Activated B cell treated with CpG ODN at 0.5 μM for 24 hours (primary cell): Measurements from ENCODE around the gene NCR2. TPM values are rescaled to one million over a fixed set of nuclear protein-coding genes. Genes with fewer than 3 reads are reported as not detected.

Experiments used
- ATAC-seq: fragments of 200-7000 bp; cut with Tn5 transposase; one replicate; pipeline ENCODE4 v1.10.0; 2021; ENCODE audit warnings: low read depth, mild to moderate bottlenecking, moderate library complexity
- CTCF ChIA-PET: fragments of 350-600 bp; sonication (Branson Sonifier 250); formaldehyde crosslinking; loops from one replicate; lab custom pipeline; 2021; ENCODE audit warnings: antibody characterized with exemption; lab: Charles Lee
- POLR2A ChIA-PET: fragments of 350-600 bp; sonication (Branson Sonifier 250); formaldehyde crosslinking; loops from one replicate; lab custom pipeline; 2021; ENCODE audit warnings: antibody characterized with exemption; lab: Charles Lee
- DNase-seq: peaks from one replicate; pipeline ENCODE4 v3.0.0; 2022
- H3K27ac Mint-ChIP-seq: one replicate; pipeline ENCODE4 v1.8.0; 2020; ENCODE audit warnings: mixed read lengths
- H3K27me3 Mint-ChIP-seq: one replicate; pipeline ENCODE4 v1.8.0; 2021; ENCODE audit warnings: mixed read lengths
- H3K36me3 Mint-ChIP-seq: one replicate; pipeline ENCODE4 v1.8.0; 2021; ENCODE audit warnings: low read depth, mixed read lengths
- H3K4me1 Mint-ChIP-seq: one replicate; pipeline ENCODE4 v1.8.0; 2021; ENCODE audit warnings: mixed read lengths
- H3K4me3 Mint-ChIP-seq: one replicate; pipeline ENCODE4 v1.8.0; 2020; ENCODE audit warnings: mild to moderate bottlenecking, mixed read lengths
- H3K9me3 Mint-ChIP-seq: one replicate; pipeline ENCODE4 v1.8.0; 2020; ENCODE audit warnings: mixed read lengths
- intact Hi-C: fragments of 100-400 bp; cut with micrococcal nuclease; formaldehyde crosslinking; loops from one replicate; pipeline ENCODE4 v1.15.1; 2024
- total RNA-seq: library from RNA; stranded (reverse); gene quantifications from 2 replicates; pipeline ENCODE4 v1.2.3, GENCODE V29; 2022
- TF ChIP-seq, protein P1 (sequence below): fragments of 200-600 bp; IDR thresholded peaks from one replicate; pipeline ENCODE4 v1.8.0; 2022; ENCODE audit warnings: antibody characterized with exemption, mild to moderate bottlenecking

Gene NCR2
- total RNA-seq, 1 donor from 2014 or later, result not detected

DNA sequence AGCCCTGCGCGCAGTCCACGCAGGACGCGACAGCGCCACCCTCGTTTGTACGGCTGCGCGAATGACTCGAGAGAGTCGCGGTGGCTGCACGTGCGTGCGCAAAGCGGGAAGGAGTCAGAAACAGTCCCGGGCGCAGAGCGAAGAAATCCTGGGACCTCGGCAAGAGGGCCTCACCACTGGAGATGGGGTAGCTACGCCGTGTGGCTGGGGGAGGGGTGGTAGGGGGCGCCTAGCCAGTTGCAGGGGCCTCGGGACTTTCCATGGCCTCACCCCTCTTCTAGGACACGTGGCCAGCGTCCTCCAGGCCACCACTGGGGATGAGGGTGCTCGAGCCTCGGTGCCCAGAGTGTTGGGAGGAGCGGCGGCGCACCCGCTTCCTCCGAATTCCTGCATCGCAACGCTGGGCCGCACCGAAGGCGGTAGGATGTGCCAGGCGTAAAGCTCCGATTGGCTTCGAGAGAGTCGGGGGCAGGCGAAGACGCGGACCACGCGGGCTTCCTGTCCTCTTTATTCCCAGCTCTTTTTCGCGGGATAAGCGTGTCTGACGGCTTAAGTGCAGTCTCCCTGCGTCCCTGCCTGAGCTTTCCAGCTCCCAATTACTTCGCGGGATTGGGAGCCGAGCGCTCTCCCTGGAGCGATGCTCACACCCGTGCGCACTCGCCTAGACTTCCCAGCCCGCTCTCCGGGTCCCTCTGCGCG lies 38.7 kb downstream of the NCR2 start:
- H3K4me1 Mint-ChIP-seq, result peaks cover 43% of the 10 kb centered on the region
- no peak overlapping the region for H3K27ac Mint-ChIP-seq
- CTCF ChIA-PET, result interaction anchor here (1.0 to 1.7 kb wide), 3 partner anchors 9 to 221 kb away, joined by 3 read pairs; no protein-coding TSS in a partner anchor
- no peak for DNase-seq
- intact Hi-C loops, result no loop called here
- H3K36me3 Mint-ChIP-seq, result no peaks in the 10 kb centered on the region
- H3K27me3 Mint-ChIP-seq, result peaks cover 71% of the 10 kb centered on the region
- H3K4me3 Mint-ChIP-seq, result peak overlapping the region; percentile 67
- ATAC-seq, result no peak
- POLR2A ChIA-PET, result interaction anchor here (0.7 kb wide), 1 partner anchor 308 kb away, joined by 3 read pairs; no protein-coding TSS in a partner anchor
- TF ChIP-seq, protein P1, sequence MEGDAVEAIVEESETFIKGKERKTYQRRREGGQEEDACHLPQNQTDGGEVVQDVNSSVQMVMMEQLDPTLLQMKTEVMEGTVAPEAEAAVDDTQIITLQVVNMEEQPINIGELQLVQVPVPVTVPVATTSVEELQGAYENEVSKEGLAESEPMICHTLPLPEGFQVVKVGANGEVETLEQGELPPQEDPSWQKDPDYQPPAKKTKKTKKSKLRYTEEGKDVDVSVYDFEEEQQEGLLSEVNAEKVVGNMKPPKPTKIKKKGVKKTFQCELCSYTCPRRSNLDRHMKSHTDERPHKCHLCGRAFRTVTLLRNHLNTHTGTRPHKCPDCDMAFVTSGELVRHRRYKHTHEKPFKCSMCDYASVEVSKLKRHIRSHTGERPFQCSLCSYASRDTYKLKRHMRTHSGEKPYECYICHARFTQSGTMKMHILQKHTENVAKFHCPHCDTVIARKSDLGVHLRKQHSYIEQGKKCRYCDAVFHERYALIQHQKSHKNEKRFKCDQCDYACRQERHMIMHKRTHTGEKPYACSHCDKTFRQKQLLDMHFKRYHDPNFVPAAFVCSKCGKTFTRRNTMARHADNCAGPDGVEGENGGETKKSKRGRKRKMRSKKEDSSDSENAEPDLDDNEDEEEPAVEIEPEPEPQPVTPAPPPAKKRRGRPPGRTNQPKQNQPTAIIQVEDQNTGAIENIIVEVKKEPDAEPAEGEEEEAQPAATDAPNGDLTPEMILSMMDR, result no peak
- H3K9me3 Mint-ChIP-seq, result no peaks in the 10 kb centered on the region

DNA sequence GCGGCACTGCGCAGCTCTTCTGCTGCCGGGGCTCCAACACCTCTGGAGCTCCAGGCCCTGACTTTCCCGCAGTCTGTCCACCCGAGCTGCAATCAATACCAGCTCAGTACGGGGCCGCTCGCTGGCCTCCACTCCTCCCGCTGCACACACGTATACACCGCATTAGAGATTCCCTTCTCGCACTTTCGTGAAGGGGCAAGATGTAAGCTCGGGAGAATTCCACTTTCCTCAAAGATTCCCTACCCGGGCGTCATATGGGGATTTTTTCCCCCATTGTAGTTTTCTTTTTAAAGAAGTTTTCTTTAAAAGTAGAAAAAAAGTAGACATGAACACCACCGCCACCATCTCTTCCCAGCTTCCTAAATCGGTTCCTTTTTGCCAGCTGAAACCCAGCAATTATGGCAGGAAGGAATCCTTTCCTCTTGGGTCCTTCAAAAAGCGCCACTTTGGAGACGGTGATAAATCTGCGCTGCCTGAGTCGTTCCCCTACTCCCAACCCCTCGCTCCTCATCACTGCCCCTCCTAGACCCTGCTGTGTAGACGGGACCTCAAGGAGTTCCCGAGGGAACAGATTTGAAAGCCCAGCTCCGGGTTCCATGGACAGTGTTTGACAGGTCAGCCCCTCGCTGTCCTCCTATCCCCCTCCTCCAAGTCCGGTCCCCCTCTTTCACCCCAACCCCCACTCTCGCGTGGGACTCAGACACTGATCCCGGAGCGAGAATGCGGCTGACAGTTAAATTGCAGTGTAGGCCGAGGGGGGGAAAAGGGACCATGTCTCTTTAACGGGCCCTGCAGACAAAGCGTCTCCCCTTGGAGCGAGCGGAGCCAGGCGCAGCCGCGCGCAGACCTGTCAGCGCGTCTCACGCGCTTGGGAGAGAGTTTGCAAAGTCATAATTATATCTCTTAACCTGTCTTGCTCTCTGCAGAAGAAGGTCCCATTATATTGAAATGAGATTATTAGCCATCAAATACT lies 39.5 kb downstream of the NCR2 start:
- peaks cover 72% of the 10 kb centered on the region for H3K27me3 Mint-ChIP-seq
- no peaks in the 10 kb centered on the region for H3K36me3 Mint-ChIP-seq
- TF ChIP-seq, protein P1, result no peak
- DNase-seq, result no peak
- H3K4me3 Mint-ChIP-seq, result peak overlapping the region; percentile 67
- peak overlapping the region; percentile 22 for H3K27ac Mint-ChIP-seq
- CTCF ChIA-PET, result interaction anchor here (1.0 kb wide), 2 partner anchors 10 to 216 kb away, joined by 3 read pairs; no protein-coding TSS in a partner anchor
- POLR2A ChIA-PET, result interaction anchor here (0.7 kb wide), 1 partner anchor 307 kb away, joined by 3 read pairs; no protein-coding TSS in a partner anchor
- ATAC-seq, result no peak
- H3K9me3 Mint-ChIP-seq, result no peaks in the 10 kb centered on the region
- H3K4me1 Mint-ChIP-seq, result peaks cover 43% of the 10 kb centered on the region
- intact Hi-C loops, result no loop called here

DNA sequence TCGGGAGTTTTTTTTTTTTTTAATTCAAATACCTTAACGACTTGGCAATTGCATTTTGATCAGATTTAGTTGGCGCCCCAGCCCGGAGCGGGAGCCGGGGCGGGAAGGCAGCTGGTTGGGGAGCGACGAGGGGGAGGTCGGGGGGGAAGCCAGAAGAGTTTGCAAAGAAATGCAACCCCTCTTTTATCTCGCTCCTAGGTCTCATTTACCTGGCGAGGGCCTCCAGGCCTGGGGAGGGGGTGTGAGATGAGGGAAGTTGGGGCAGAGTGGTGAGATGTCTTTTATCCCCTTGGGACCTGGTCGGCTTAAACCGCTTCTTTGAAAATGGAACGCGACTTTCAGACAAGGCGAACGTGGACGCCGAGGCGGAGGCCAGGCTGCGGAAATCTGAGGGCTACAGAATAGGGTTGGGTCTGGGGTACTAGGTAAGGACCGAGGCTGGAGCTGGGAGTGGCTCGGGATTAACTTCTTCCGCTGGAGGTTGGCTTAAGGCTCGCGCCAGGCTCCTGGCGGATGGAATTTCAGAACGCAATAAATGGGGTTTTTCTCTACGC lies 40.3 kb downstream of the NCR2 start:
- H3K27ac Mint-ChIP-seq, result no peak overlapping the region
- DNase-seq (no peak), ATAC-seq (no peak)
- POLR2A ChIA-PET, result no interaction called here
- intact Hi-C loops, result no loop called here
- CTCF ChIA-PET, result no interaction called here
- H3K9me3 Mint-ChIP-seq, result no peaks in the 10 kb centered on the region
- peak overlapping the region; percentile 17 for H3K4me3 Mint-ChIP-seq
- peaks cover 69% of the 10 kb centered on the region for H3K27me3 Mint-ChIP-seq
- H3K36me3 Mint-ChIP-seq, result no peaks in the 10 kb centered on the region
- TF ChIP-seq, protein P1, result no peak
- H3K4me1 Mint-ChIP-seq, result peaks cover 43% of the 10 kb centered on the region

DNA sequence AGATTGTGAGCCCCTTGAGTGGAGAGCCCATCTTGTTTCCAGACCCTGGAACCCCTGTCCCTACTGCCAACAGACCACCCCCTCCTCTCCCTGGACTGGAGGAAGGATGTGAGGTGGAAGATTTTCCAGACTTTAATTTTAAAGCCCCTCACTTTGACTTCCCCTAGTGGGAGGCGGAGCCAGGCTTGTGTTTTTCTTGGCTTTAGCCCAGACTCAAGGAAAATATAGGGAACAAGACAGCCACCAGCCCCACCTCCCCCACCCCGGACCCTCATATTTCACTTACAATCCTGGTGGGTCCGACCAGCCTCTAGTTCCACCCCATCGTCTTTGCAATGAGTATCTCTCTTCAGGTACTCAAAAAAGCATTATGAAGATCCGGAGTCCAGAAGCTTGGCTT lies 40.8 kb downstream of the NCR2 start:
- Mint-ChIP-seq H3K36me3 (no peaks in the 10 kb centered on the region), H3K27ac (no peak overlapping the region), H3K9me3 (no peaks in the 10 kb centered on the region), H3K4me1 (peaks cover 42% of the 10 kb centered on the region), H3K4me3 (no peak overlapping the region), H3K27me3 (peaks cover 66% of the 10 kb centered on the region)
- intact Hi-C loops, result no loop called here
- no peak for DNase-seq
- POLR2A ChIA-PET, result no interaction called here
- CTCF ChIA-PET, result no interaction called here
- TF ChIP-seq, protein P1, result no peak
- no peak for ATAC-seq
